HG03175 (cell line): ENCODE measurements around the gene ADARB2.
A peak's percentile ranks its signal among the peaks of the same experiment; 100 is the strongest.

ENCODE experiments used
- ATAC-seq: cut with Tn5 transposase; IDR thresholded peaks from one replicate; pipeline ENCODE4 v1.9.1; 2021; ENCODE audit warnings: mild to moderate bottlenecking, moderate library complexity; ENCODE audit not compliant: unreplicated experiment

The ADARB2 gene

DNA sequence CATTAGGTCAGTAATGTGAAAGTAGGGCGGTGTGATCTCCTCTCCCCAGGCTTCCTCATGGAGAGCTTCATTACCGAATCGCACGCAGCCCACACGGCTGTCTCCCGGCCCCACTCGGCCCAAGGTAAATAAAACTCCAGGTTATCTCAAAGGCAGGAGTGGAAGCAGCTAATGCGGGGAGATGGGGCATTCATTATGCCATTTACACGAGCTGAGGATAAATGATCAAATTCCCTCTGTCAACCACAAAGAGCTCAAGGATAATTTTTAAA lies 93.5 kb downstream of the ADARB2 start:
- ATAC-seq, result no peak

DNA sequence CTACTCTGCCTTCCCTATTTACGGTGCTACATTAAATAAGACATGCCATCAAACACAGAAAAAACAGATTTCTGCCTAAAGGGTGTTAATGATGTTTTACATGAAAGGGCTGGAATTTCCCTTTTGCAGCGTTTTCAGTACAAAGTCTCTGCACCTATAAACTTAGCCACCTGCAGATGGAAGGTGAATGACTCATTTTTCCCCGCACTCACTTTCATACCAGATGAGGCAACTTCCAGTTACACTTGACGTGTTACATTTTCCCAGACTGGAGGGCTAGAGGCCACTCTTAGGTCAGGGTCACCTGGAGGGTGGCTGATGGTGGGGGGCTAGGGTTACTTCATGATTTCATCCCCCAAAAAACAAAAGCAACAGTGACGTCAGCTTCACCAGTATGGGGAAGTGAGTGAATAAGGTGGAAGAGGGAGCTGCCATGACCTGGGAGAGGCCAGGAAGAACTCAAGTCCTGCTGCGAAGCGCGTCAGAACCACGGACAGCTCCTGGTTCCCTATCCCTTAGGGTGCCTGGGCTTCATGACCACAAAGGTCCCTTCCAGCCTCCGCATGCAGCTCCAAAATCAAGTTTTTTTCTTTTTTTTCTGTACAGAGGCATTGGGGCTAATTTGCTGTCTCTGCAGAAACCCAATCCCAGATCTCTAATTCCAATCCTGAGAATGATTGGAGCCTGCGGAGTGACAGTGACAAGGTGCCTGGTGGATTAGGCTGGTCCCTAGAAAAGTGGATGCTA lies 94.0 kb downstream of the ADARB2 start:
- peak; percentile 69 for ATAC-seq

DNA sequence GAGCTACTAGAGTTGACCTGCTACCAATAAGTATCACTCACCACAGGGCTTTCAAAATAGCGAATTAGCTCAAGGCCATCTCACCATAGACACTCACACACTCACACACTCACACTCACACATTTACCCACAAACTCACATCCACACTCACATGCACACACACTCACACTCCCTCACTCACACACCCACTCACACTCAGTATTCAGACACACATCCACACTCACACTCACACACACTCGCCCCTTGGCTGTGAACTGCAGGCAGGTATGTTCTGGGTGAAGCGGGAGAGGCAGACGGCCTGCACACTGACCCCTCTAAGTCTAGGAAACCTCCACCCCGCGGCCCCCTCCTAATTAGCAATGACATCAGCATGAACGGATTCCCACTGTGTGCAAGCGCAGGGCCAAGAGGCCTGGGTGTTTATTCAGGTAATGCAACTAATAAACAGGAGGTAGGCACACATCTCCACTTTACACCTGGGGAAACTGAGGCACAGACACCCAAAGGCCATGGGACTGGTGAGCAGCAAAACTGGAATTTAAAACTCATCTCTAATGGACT lies 94.6 kb downstream of the ADARB2 start:
- no peak for ATAC-seq

DNA sequence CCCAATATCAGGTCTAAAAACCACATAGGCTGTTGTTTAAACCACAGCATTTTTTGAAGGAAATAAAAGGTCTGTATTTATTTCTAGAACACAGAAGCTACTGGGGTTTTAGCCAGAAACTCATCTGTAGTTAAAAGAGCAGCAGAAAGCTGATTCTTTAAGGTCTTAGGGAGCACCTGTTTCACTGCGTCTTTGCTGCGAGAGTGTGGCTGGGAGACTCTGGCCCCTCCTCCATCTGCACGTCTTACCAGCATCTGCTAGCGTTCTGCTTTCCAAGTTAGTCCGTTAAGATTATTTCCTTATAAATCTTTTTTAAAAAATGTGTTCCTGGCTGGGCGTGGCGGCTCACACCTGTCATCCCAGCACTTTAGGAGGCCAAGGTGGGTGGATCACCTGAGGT lies 95.9 kb downstream of the ADARB2 start:
- ATAC-seq, result no peak

DNA sequence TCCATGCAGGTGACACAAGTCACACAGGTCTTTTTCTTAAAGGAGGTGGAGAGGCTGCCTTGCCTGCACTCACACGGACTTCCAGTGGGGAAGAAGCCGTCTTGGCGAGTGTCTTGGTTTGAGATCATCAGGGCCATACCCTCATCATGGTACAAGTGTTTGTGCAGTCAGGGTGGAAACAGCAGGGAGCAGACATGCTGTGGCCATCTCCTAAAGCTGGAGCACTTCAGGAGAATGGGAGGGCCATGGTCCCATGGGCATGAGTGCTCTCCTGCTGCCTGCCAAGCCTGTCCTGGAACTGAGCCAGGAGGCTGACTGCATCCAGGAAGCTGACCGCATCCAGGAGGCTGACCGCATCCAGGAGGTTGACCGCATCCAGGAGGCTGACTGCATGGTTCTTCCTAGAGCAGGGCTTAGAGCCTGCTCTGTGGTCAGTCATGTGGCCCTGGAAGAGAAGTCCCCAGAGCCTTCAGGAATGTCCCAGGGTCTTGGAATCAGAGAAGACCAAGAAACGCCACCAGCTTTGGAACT lies 98.4 kb downstream of the ADARB2 start:
- no peak for ATAC-seq

DNA sequence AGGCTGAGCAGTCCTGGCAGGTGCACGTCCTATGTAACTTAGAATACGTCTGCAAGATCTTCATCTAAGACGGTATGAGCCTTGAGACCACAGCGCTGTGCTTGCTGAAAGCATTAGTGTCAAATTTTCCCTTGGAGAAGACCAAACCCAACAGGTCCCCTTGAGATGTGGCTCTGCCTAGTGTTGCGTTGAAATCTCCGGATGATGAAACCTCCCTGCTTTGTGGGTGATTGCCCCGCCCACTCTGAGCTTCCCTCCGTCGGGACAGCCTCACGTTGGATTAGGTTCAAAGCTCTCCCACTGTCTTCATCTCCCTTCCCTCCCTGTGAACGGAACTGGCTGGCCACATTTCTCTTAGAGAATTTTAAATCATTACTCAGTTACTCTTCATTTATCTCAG lies 102.0 kb downstream of the ADARB2 start:
- ATAC-seq, result no peak

DNA sequence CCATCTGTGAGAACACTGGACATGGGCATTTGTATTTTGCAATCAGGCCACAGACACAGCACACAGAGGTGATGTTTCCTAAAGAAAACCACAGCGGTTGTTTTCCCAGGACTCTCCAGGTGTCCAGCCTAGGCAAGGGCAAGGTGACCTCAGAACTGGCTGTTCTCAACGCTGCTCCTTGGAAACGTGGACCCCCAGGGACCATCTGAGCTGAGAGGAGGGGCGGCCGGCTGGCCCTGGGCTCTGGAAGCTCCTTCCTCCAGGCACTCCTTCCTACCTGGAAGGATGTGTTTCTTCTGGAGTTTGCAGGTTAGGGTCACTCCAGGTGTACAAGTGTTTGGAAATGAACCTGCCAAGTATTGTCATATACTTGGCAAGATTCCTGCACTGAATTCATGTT lies 103.1 kb downstream of the ADARB2 start:
- no peak for ATAC-seq

DNA sequence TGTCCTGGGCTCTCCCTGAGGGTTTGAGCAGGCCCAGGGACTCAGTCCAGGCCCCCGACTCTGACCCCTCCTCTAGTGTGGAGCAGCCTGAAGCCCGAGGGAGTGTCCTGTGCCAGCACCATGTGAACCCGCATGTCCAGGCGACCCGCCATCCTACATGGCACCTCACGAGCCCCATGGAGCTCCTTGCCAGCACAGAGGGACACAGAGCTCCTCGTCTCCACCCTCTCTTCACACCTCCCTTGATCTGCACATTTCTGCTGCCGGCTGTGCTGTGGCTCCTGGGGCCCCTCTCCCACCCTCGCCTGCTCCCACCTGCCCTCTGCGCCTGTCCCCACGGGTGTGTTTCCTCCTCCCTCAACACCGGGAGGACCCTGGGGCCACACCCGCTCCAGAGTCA lies 103.5 kb downstream of the ADARB2 start:
- no peak for ATAC-seq

DNA sequence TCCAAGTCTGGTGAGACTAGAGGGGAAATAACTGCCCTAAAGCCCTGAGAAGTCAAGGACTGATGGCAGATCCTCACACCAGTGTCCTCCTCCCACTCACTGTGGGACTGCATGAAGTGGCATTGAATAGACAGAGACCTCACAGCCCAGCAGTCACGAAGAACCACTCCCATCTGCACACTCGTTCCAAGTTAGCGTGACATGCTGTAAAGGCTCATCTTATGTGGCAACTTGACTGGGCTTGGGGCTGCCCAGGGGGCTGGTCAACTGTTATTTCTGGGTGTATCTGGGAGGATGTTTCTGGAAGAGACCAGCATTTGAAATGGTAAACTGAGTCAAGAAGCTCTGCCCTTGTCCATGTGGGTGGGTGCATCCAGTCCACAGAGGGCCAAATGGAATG lies 104.7 kb downstream of the ADARB2 start:
- ATAC-seq, result no peak

DNA sequence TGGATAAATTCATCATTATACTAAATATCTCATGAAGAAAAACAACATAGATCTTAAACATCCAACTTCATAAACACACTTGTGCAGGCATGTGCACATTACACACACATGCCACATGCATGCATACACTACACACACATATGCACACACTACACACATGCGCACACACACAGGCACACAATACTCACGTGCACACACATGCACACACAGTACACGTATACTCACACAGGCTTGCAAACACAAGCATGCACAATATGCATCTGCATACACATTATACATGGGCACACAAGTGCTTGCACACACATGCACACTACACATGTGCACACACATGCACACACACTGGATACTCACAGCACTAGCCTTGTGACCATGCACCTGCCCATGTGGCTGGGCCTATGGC lies 105.2 kb downstream of the ADARB2 start:
- no peak for ATAC-seq

DNA sequence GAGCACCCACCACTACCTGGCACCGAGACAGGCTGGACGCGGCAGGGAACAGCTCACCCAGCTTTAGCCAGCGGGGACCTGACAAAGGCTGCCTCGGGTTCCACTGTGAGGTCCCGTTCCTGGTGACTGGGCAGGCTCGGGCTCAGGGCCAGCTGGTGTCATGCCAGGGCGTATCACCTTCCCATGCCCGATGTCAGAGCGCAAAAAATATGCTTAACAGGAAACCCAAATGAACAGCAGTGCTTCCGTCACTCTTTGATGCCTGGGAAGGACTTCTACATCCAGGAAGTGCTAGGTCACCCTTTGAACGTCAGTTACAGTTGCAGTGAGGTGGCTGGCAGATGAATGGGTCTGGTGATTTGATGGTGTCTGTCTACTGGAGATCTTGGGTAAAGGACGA lies 106.0 kb downstream of the ADARB2 start:
- ATAC-seq, result no peak

DNA sequence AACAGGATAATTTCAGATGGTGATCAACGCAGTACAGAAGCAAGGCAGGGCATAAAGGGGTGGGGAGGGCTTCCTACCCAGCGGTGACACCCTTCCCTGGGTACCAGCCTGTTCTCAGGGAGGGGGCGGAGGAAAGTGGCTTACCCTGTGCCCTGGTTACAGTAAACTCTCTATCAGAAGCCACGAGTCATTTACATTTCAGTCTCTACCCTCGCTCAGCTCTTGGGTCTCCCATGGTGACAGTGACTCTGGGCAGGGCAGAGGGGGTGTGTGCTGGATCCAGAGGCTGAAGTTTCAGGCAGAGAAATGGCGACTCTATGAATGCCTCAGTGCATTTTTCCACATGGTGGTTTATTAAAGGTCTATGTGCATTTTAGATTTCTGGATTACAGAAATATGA lies 107.0 kb downstream of the ADARB2 start:
- ATAC-seq, result no peak

DNA sequence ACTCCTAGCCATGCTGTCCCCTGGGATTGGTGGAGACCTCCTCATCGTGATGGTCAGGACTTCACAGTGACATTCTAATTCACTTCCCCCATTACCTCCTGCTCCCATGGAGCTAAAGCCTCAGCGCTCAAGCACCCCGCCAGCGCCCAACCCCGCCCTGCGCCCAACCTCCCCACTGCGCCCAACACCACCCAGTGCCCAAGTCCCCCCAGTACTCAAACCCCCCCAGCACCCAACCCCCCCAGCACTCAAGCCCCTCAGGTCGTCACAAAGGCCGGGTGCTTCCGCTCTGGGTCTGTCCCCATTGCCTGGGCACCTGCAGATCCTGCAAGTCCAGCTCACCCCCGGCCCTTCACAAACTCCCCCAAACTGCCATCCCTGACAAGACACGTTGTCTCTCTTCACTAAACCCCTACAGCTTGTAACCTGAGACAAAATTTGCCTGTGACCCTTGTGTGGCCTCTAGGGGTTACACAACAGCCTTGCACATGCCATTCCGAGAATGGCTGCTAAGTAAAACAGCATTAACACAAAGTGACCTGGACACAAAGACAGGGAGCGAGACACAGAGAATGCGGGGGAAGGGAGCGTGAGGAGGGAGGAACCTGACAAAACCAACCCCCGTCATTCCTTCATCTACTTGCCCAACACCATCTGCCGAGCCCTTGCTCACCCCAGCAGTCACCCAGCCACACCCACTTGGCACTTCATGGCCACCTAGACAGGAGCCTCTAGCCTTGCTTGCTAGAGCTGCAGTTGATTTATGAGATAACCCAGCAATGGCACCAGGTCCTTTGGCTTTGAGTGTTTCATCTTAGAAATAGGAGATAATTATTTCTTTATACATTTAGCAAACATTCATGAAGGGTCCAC lies 107.8 kb downstream of the ADARB2 start:
- ATAC-seq, result no peak

DNA sequence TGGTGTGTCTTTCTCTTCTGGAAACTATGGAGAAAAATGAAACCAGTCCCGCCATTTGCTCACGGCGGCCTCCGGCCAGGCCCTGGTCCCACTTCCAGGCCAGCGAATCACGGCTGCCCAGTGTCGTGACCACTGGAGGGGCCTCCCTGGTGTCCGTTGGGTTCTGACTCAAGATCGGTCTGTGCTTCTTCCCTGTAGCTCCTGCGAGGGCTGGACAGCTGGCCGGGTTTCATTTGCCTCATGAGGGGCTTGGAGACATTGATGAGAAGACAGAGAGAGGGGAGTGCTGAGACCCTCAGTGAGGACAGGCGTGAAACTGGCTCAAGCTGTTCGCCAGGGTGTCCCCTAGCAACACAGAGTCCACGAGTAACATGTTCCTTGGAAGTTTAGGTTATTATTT lies 108.6 kb downstream of the ADARB2 start:
- no peak for ATAC-seq

DNA sequence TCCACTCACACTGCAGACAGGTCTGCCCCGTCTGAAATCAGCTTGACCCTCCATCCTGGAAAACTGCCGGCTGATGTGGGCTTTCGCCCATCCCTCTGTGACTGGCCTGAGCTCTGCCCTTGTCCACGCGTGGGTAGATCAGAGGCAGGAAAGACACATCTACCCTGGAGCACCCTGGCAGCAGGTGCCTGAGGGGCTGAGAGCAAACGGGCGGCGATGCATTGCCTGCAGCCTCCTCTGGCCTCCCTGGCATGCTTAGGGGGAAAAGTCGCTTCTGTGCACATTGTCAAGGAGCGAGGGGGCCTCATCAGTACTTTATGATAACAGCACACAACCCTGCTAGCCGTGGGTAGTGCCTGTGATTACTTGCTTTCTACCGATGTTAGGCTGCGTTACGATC lies 109.4 kb downstream of the ADARB2 start:
- no peak for ATAC-seq

DNA sequence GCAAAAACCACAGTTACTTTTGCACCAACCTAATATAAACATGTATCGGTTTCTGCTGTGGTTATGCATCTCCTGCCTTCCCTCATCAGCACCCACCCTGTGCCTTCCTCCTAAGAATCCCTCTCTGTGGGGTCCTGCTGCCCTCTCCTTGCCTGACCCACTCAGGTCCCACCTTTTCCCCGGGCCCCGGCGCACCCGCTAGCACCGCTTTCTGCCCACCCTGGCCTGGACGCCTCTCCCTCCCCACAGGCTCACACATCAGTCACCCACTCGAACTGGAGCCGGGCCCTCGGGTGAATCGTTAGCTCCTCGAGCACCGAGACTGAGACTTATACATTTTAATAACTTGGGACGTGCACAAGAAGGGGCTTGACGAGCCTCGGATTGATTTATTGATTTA lies 110.5 kb downstream of the ADARB2 start:
- ATAC-seq, result no peak

DNA sequence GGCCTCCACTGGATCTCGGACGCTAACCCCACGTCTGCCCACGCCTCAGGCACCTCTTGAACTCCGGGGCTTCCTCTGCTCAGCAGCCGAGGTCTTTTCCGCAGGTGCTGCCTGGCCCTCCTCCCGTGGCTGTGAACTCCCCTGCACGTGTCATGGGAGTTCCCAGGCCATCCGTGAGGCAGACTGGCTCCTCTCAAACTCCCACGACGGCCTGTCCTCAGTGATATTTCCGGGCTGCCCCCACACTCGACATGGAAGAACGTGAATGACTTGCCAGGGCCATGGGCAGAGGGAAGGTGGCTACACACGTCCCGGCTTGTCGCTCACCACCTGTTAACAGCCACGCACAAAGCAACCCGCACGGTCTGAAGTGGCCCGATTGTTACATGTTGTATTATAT lies 110.9 kb downstream of the ADARB2 start:
- ATAC-seq, result no peak

DNA sequence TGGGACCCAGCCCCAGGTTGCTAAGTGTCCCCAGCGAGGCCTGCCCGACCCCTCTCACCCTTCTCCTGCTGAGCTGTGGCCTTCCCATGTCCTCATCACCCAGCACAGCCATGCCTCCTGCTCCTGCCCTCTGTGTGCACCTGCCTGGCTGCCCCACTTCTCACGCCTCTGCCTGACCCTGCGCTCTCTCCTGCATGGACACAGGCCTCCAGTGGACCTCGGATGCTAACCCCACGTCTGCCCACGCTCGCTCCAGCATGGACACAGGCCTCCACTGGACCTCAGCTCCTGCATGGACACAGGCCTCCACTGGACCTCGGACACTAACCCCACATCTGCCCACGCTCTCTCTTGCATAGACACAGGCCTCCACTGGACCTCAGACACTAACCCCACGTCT lies 111.6 kb downstream of the ADARB2 start:
- ATAC-seq, result no peak

DNA sequence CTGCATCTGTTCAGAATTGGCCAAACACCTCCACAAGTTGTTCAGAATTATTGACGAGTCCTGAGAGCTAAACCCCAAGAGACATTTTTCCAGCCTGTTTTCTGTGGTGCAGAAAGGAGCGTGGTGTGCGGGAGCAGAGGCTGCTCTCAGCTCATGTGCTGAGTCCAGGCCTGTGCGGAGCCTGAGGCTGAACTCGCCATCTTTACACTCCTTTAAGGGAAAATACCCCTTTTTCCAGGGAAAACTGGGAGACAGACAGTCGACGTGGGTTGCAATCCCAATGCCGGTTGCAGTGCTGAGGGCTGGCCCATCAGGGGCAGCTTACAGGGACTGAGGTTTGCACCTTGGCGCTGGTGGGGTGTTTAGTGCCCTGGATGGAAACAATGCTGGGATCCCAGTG lies 112.2 kb downstream of the ADARB2 start:
- no peak for ATAC-seq

DNA sequence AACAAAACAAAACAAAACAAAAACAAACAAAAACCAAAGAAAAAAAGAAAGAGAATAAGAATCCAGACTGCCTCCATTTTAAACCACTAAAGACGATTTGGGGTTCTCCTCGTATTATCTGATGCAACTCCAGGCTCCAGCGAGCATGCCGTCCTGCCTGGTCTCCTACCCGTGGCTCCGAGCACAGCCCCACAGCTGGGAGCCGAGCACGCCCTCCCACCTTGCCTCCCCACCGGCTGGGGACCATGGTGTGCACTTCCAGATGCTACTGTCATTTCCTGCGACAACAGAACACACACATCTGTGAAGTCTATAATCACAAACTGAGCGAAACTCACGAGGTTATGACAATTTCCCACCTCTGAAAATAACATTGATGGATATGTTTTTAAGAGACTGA lies 113.1 kb downstream of the ADARB2 start:
- ATAC-seq, result no peak

DNA sequence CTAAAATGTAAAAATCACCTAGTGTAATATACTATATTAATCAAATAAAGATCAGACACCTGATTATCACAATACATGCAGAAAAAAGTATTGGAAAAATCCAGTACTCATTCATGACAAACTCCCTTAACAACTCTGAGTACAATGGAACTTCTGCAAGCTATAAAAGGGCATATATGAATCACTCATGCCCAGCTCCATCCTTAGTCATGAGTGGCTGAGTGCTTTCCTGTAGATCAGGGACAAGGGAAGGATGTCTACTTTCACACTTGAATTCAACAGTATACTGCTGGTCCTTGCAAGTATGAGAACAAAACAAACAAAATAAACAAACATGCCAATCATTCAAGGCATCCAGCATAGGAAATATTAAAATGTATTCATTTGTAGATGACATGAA lies 116.5 kb downstream of the ADARB2 start:
- no peak for ATAC-seq
